ENCODE measurements around the gene RUNDC3A.

Gene RUNDC3A

DNA sequence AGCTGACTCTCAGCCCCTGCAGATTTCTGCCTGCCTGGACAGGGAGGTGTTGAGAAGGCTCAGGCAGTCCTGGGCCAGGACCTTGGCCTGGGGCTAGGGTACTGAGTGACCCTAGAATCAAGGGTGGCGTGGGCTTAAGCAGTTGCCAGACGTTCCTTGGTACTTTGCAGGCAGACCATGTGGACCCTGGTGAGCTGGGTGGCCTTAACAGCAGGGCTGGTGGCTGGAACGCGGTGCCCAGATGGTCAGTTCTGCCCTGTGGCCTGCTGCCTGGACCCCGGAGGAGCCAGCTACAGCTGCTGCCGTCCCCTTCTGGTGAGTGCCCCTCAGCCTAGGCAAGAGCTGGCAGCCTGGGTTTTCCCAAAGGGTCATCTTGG, 40.6 kb downstream of the RUNDC3A start:
- TF ChIP-seq, protein P1, sequence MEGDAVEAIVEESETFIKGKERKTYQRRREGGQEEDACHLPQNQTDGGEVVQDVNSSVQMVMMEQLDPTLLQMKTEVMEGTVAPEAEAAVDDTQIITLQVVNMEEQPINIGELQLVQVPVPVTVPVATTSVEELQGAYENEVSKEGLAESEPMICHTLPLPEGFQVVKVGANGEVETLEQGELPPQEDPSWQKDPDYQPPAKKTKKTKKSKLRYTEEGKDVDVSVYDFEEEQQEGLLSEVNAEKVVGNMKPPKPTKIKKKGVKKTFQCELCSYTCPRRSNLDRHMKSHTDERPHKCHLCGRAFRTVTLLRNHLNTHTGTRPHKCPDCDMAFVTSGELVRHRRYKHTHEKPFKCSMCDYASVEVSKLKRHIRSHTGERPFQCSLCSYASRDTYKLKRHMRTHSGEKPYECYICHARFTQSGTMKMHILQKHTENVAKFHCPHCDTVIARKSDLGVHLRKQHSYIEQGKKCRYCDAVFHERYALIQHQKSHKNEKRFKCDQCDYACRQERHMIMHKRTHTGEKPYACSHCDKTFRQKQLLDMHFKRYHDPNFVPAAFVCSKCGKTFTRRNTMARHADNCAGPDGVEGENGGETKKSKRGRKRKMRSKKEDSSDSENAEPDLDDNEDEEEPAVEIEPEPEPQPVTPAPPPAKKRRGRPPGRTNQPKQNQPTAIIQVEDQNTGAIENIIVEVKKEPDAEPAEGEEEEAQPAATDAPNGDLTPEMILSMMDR (IDR thresholded peaks at IDR 0.05; ENCODE audit: control insufficient read depth, insufficient read depth, low read depth, low read length, missing control alignments): no peak
- no peak overlapping the region for H3K4me3 ChIP-seq (ENCODE audit: control insufficient read depth, low read depth, low read length)

DNA sequence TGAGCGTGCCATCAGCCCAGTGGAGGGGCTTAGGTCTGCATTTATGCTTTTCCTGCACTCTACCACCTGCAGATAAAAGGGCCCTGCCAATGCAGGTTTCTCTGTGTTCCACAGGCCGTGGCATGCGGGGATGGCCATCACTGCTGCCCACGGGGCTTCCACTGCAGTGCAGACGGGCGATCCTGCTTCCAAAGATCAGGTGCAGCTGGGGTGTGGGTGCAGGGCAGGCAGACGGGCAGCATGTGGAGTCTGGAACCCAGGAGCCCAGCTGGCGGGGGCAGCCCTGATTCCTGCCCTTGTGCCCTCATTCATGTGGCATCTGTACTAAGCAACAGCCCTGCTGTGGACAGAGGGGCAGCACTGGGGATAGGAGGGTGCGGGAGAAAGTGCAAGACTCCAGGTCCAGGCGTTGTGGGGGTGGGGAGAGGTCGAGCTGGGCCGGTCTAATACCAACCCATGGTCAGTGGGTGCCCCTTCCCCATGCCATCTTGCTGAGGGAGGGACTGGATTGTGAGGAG, 41.2 kb downstream of the RUNDC3A start:
- no peak for DNase-seq (ENCODE audit: low read depth)
- no peak overlapping the region for H3K4me3 ChIP-seq (ENCODE audit: control insufficient read depth, low read depth, low read length)
- TF ChIP-seq, protein P1 (IDR thresholded peaks at IDR 0.05; ENCODE audit: control insufficient read depth, insufficient read depth, low read depth, low read length, missing control alignments): no peak

More for the DNA sequence above, 40.6 kb downstream of the RUNDC3A start:
- no peak for DNase-seq (ENCODE audit: low read depth)

DNA sequence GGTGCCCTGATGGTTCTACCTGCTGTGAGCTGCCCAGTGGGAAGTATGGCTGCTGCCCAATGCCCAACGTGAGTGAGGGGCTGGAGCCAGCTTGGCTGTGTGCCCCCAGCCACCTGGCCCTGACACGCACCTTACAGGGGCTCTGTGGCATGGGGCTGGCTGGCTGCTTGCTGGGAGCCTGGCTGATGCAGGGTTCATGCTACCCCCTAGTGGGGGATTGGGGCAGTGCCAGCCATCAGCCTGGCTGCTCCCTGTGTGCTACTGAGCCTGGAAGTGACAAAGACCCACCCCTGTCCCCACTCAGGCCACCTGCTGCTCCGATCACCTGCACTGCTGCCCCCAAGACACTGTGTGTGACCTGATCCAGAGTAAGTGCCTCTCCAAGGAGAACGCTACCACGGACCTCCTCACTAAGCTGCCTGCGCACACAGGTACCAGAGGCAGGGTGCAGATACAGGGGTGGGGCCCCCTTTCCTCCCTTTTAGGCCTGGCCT, 42.4 kb downstream of the RUNDC3A start:
- TF ChIP-seq, protein P1 (IDR thresholded peaks at IDR 0.05; ENCODE audit: control insufficient read depth, insufficient read depth, low read depth, low read length, missing control alignments): peak; percentile 85
- DNase-seq (ENCODE audit: low read depth): no peak
- no peak overlapping the region for H3K4me3 ChIP-seq (ENCODE audit: control insufficient read depth, low read depth, low read length)

DNA sequence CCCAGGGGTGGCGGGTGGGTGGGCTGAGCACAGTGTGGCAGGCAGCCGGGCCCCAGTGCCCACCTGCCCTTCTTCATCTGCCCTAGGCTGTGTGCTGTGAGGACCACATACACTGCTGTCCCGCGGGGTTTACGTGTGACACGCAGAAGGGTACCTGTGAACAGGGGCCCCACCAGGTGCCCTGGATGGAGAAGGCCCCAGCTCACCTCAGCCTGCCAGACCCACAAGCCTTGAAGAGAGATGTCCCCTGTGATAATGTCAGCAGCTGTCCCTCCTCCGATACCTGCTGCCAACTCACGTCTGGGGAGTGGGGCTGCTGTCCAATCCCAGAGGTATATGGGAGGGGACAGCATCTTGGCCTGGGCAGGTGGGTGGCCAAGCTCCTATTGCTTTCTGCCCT, 43.1 kb downstream of the RUNDC3A start:
- TF ChIP-seq, protein P1 (IDR thresholded peaks at IDR 0.05; ENCODE audit: control insufficient read depth, insufficient read depth, low read depth, low read length, missing control alignments): no peak
- no peak for DNase-seq (ENCODE audit: low read depth)

DNA sequence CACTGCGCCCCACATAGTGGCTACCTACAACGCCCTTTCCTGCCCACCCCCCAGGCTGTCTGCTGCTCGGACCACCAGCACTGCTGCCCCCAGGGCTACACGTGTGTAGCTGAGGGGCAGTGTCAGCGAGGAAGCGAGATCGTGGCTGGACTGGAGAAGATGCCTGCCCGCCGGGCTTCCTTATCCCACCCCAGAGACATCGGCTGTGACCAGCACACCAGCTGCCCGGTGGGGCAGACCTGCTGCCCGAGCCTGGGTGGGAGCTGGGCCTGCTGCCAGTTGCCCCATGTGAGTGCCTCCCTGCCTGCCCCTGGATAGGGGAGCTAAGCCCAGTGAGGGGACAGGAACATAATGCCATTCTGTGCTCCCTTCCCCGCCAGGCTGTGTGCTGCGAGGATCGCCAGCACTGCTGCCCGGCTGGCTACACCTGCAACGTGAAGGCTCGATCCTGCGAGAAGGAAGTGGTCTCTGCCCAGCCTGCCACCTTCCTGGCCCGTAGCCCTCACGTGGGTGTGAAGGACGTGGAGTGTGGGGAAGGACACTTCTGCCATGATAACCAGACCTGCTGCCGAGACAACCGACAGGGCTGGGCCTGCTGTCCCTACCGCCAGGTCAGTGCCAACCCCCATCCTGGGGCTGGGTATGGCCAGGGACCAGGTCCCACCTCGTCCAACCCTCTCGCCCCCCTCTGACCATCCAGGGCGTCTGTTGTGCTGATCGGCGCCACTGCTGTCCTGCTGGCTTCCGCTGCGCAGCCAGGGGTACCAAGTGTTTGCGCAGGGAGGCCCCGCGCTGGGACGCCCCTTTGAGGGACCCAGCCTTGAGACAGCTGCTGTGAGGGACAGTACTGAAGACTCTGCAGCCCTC, 43.8 kb downstream of the RUNDC3A start:
- DNase-seq (ENCODE audit: low read depth): no peak
- H3K4me3 ChIP-seq (ENCODE audit: control insufficient read depth, low read depth, low read length): no peak overlapping the region
- TF ChIP-seq, protein P1 (IDR thresholded peaks at IDR 0.05; ENCODE audit: control insufficient read depth, insufficient read depth, low read depth, low read length, missing control alignments): no peak

More for the DNA sequence above, 43.1 kb downstream of the RUNDC3A start:
- no peak overlapping the region for H3K4me3 ChIP-seq (ENCODE audit: control insufficient read depth, low read depth, low read length)

DNA sequence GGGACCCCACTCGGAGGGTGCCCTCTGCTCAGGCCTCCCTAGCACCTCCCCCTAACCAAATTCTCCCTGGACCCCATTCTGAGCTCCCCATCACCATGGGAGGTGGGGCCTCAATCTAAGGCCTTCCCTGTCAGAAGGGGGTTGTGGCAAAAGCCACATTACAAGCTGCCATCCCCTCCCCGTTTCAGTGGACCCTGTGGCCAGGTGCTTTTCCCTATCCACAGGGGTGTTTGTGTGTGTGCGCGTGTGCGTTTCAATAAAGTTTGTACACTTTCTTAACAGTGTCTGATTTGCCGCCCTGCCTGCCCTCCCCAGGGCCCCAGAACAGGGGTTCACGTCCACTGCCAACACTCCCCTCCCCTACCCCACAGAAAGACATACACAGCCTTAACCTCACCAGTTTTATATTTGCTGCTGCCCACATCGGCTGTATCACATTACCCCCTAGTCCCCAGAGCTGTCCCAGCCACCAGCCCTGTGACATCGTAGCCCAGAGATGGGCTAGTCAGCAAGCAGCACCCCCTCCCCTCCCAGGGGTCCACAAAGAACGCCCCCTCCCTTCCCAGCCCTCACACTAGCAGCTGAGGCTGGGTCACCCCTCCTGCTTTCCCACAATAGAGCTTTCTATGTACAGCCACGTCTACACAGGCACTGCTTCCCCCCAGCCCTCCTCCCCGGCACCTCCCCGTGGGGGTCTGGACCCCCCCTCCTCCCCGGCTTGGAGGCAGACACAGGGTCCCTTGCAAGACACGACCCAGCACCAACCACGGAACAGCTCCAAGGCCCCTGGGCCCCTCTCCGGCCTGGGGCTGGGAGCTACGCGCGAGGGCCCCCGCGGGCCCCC, 44.6 kb downstream of the RUNDC3A start:
- H3K4me3 ChIP-seq (ENCODE audit: control insufficient read depth, low read depth, low read length): no peak overlapping the region
- no peak for DNase-seq (ENCODE audit: low read depth)
- TF ChIP-seq, protein P1 (IDR thresholded peaks at IDR 0.05; ENCODE audit: control insufficient read depth, insufficient read depth, low read depth, low read length, missing control alignments): no peak
